CD4-positive, CD25-positive, alpha-beta regulatory T cell (primary cell): ENCODE data around the gene TTLL8. TPM values are rescaled to one million over a fixed set of nuclear protein-coding genes. Genes with fewer than 3 reads are reported as not detected.

Experiments used
- ATAC-seq, 2 donors: fragments of 150-1000 bp; cut with Tn5 transposase; one replicate each; pipeline ENCODE4 v1.10.0; 2021; ENCODE audit warnings: low read depth in 2 of 2, moderate number of reproducible peaks in 2 of 2, moderate library complexity in 1 of 2
- DNase-seq, 3 donors: peaks; one replicate each; pipeline versions ENCODE4 v3.0.0 to v3.0.0-alpha.2; 2012 to 2022; ENCODE audit warnings: mixed read lengths in 1 of 3
- H3K27ac ChIP-seq: one replicate; pipeline ENCODE4 v1.7.0; 2013; ENCODE audit warnings: mild to moderate bottlenecking, low read length; ENCODE audit not compliant: insufficient read depth, poor library complexity, severe bottlenecking
- H3K27me3 ChIP-seq: one replicate; pipeline ENCODE4 v1.7.0; 2013; ENCODE audit warnings: low read length; ENCODE audit not compliant: control insufficient read depth, insufficient read depth
- H3K36me3 ChIP-seq: one replicate; pipeline ENCODE4 v1.7.0; 2013; ENCODE audit warnings: mild to moderate bottlenecking, low read length, moderate library complexity; ENCODE audit not compliant: control insufficient read depth, insufficient read depth
- H3K4me1 ChIP-seq: 2 replicates; pipeline ENCODE4 v1.7.0; 2013; ENCODE audit warnings: mild to moderate bottlenecking, low read length; ENCODE audit not compliant: insufficient read depth, control insufficient read depth, poor library complexity, severe bottlenecking
- H3K4me3 ChIP-seq: one replicate; pipeline ENCODE4 v1.7.0; 2013; ENCODE audit warnings: low read depth, mild to moderate bottlenecking, low read length, moderate library complexity
- H3K9me3 ChIP-seq, 2 experiments: 1 replicate in 1 of 2; 2 replicates in 1 of 2; pipeline ENCODE4 v1.7.0; 2013; ENCODE audit warnings: low read length in 2 of 2, mild to moderate bottlenecking in 1 of 2, moderate library complexity in 1 of 2; ENCODE audit not compliant: control insufficient read depth in 2 of 2
- H3K27ac Mint-ChIP-seq, 3 donors: one replicate each; pipeline ENCODE4 v1.8.0; 2020 to 2022; ENCODE audit warnings: mild to moderate bottlenecking in 3 of 3, mixed read lengths in 3 of 3, moderate library complexity in 2 of 3
- H3K27me3 Mint-ChIP-seq: one replicate; pipeline ENCODE4 v1.8.0; 2022; ENCODE audit warnings: mild to moderate bottlenecking, mixed read lengths
- H3K36me3 Mint-ChIP-seq: one replicate; pipeline ENCODE4 v1.8.0; 2020; ENCODE audit warnings: mixed read lengths
- H3K4me1 Mint-ChIP-seq, 4 donors: one replicate each; pipeline ENCODE4 v1.8.0; 2020 to 2022; ENCODE audit warnings: mixed read lengths in 4 of 4, mild to moderate bottlenecking in 1 of 4
- H3K4me3 Mint-ChIP-seq, 4 donors: one replicate each; pipeline ENCODE4 v1.8.0; 2020 to 2022; ENCODE audit warnings: mild to moderate bottlenecking in 4 of 4, mixed read lengths in 4 of 4, moderate library complexity in 3 of 4
- H3K9me3 Mint-ChIP-seq, 7 donors: one replicate each; pipeline ENCODE4 v1.8.0; 2020 to 2022; ENCODE audit warnings: mixed read lengths in 7 of 7, mild to moderate bottlenecking in 3 of 7, moderate library complexity in 2 of 7
- polyA plus RNA-seq, 4 donors: library from polyadenylated mRNA; unstranded; fragments of 300-500 nt; fragmentation: Illumina TruSeq; gene quantifications; one replicate each; pipeline ENCODE4 v1.2.3, GENCODE V29; 2021
- total RNA-seq: library from RNA; stranded (reverse); gene quantifications from one replicate; pipeline ENCODE4 v1.2.3, GENCODE V29; 2022

TTLL8 gene
- total and polyA plus RNA-seq, 5 donors from 2014 or later: not detected

DNA sequence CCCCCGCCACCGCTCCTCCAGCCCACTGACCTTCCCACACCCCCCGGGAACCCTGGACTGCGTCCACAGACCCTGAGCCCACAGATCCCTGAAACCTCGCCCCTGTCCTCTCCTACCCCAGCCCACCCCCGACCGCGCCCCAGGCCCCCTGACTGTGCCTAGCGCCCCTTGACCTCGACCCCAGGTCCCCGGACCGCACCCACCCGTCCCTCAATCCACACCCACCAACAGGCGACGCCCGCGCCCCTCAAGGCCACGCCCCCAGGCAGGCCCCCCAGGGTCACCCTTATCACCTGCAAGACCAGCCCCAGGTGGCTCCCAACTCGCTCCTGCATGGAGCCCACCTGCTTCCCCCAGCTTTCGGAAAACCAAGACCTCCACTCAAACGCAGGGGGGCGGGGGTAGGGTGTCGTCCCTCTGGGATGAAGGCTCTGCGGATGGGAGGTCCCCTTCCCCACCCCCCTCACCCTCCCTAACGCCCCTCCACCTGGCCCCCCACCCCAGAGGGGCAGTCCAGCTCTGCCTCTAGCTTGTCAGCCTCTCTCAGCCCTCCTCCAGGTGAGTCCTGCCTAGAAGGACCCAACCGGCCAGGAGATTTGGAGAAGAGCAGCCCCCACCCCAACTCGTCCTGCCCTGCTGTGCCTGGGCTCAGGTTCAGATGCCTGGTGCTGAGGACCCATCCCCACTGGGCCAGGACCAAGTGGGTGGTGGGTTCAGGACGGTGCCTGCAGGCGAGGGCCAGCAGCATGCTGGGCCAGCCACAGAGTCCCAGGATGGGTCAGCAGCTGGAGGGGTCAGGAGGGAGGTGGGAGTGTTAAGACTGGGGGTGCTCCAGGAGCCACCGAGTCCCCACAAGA is 42.4 kb downstream of the TTLL8 start:
- ATAC-seq (no peak), DNase-seq (no peak)
- Histone ChIP-seq H3K9me3 (no peaks in the 10 kb centered on the region), H3K36me3 (no peaks in the 10 kb centered on the region), H3K27ac (no peak overlapping the region), H3K4me3 (no peak overlapping the region), H3K4me1 (peaks cover 67% of the 10 kb centered on the region), H3K27me3 (no peaks in the 10 kb centered on the region)
- H3K27ac Mint-ChIP-seq: no peak overlapping the region
- peak overlapping the region in 2 of 4 donors; percentile 25 to 48 for H3K4me3 Mint-ChIP-seq
- peaks cover 9 to 51% (median 22%) of the 10 kb centered on the region in 4 donors for H3K4me1 Mint-ChIP-seq
- H3K36me3 Mint-ChIP-seq: no peaks in the 10 kb centered on the region
- H3K27me3 Mint-ChIP-seq: peaks cover 4% of the 10 kb centered on the region
- no peaks in the 10 kb centered on the region for H3K9me3 Mint-ChIP-seq

DNA sequence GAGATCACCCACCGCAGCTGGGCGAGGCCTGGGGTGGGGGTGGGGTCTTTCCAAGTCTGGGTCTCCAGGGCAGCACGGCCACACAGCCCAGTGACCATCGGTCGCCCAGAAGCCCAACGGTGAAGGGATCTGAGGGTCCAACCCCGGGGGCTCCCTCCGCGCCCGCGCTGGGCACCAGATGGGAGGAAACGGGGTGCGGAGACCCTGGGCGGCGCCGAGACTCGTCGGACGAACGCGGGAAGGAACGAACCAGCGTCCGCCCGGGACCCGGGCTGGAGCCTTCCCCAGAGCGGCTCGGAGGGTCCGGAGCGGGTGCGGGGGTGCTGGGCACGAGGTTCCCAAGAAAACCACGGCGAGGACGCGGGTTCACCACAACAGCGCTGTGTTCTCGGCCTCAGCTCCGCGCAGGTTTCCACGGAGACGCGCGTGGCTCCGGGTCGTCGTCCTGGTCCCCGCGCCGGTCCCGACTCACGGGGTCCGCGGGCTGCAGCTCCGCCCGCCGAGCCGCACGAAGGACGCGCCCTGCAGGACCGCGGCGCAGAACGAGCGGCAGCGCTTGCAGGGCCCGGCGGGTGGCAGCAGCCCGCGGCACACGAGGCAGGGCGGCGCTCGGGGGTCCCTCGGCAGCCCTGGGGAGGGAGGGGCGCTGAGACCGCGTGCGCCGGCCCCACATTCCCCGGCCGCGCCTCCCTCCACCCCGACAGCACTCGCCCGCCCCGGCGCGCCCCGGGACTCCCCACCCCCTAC is 43.3 kb downstream of the TTLL8 start:
- Mint-ChIP-seq H3K9me3 (no peaks in the 10 kb centered on the region), H3K4me3 (no peak overlapping the region), H3K27ac (no peak overlapping the region), H3K27me3 (peaks cover 4% of the 10 kb centered on the region), H3K4me1 (peaks cover 9 to 51% (median 22%) of the 10 kb centered on the region in 4 donors), H3K36me3 (no peaks in the 10 kb centered on the region)
- H3K4me3 ChIP-seq: no peak overlapping the region
- H3K9me3 ChIP-seq: no peaks in the 10 kb centered on the region
- H3K4me1 ChIP-seq: peaks cover 74% of the 10 kb centered on the region
- H3K27me3 ChIP-seq: no peaks in the 10 kb centered on the region
- peak in 1 of 3 donors; percentile 26 for DNase-seq
- no peaks in the 10 kb centered on the region for H3K36me3 ChIP-seq
- no peak for ATAC-seq
- H3K27ac ChIP-seq: no peak overlapping the region

DNA sequence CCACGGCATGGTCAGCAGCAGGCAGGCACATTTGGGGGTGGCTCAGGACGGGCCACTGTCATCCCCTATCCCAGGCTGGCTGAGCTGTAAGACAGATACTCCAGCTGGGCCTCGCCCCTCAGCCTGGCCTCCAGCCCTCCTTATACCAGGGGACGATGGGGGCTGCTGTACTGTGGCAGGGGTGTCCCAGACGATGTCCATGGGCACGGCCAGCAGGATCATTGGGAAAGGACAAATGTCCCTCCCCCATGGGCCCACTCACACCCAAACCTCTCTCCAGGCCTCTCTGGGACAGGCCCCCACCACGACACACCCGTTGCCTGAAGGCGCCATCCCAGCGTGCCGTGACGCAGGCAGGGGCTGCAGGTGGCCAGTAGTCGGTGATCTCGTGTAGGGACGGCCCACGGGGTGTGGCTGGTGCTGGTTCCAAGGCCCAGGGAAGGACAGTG is 44.0 kb downstream of the TTLL8 start:
- peak overlapping the region; percentile 9 to 54 (median 36) for H3K4me3 Mint-ChIP-seq
- H3K27ac Mint-ChIP-seq: peak overlapping the region in 1 of 3 donors; percentile 26
- DNase-seq: no peak
- peaks cover 74% of the 10 kb centered on the region for H3K4me1 ChIP-seq
- H3K9me3 ChIP-seq: no peaks in the 10 kb centered on the region
- H3K4me3 ChIP-seq: no peak overlapping the region
- no peaks in the 10 kb centered on the region for H3K36me3 ChIP-seq
- no peak overlapping the region for H3K27ac ChIP-seq
- no peaks in the 10 kb centered on the region for H3K9me3 Mint-ChIP-seq
- no peaks in the 10 kb centered on the region for H3K36me3 Mint-ChIP-seq
- H3K4me1 Mint-ChIP-seq: peaks cover 7 to 49% (median 19%) of the 10 kb centered on the region in 4 donors
- ATAC-seq: no peak
- no peaks in the 10 kb centered on the region for H3K27me3 ChIP-seq
- H3K27me3 Mint-ChIP-seq: peaks cover 4% of the 10 kb centered on the region

DNA sequence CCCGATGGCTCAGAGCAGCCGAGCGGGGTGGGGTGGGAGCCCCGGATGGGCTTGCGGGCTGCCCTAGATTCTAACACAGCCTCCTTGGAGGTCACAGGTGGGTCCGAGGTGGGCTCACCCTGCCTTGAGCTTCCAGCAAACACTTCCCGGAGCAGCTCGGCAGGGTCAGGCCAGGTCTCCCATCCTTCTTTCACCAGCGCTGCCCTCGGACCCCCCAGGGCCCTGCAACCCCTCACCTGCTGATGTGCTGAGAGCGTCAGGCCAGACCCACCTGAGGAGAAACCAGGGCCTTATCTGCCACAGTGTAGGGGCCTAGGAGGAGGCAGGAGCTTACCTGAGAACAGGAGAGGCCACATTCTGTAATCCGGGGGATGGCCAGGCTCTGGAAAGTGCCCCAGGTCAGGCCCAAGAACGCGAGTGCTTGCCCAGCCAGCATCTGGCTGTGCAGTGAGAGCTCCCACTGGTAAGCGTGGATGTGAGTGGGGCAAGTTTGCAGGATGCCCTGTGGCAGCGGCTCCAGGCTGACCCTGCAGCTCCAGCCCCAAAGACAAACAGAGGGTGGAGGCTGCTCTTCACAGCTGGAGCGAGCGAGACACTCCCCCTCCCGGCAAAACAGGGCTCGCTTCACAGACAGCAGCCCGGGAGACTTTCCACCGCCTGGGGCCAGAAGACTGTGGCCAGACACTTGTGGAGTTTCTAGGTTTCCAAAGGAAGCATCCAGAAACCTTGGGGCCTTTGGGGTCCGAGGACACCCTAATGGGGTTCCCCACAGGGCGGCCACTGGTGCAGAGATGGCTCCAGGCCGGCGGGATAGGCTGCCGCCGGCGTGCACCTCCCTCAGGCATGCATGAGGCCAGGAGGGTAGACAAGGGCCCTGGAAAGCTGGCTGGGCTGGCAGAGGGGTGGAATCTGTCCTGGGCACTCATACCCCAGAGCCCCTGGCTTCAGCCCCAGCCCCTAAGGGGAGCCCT is 45.6 kb downstream of the TTLL8 start, which contains the start of gene IL17REL:
Gene IL17REL, minus strand, starts transcription at position 555 of the 971 bp plus-strand sequence. Its CDS starts 119 bp downstream, at position 436.
- ATAC-seq: no peak

DNA sequence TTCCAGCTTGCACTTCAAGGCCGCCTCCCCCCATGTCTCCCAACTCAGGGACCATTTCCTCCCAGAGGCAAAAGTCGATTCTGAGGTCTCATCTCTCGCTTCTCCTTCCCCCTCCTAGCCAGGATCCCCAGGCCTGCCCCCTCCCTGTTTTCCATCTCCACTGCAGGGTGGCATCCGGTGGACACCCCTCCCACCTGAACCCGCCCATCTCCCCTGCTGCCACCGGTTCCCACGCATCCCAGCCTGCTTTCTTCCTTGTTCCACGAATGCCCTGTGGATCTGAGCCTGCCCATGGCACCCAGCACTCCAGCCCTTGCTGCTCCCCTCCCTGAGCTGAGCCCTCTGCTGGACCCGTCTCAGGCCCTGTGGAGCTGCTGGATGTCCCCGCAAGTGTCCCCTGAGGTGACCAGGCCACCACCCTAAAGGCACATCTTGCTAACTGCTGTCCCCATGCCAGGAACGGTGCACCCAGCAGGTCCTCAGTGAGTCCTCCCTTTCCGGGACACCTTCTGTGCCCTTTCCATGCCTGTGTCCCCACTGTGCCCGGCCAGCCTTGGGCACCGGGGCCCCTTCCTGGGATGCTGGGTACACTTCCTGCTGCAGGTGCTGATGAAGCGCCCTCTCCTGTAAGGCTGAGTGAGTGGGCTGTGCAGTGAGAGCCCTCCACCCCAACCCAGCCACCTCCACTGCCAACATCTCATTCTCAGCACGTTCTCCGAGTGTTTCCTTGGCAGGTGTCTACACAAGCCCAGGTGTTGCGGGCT is 46.5 kb downstream of the TTLL8 start:
- Histone ChIP-seq H3K4me1 (peaks cover 54% of the 10 kb centered on the region), H3K27ac (peak overlapping the region; percentile 77), H3K27me3 (no peaks in the 10 kb centered on the region), H3K4me3 (no peak overlapping the region), H3K9me3 (no peaks in the 10 kb centered on the region), H3K36me3 (no peaks in the 10 kb centered on the region)
- Mint-ChIP-seq H3K4me3 (peak overlapping the region; percentile 56 to 79 (median 70)), H3K36me3 (no peaks in the 10 kb centered on the region), H3K9me3 (no peaks in the 10 kb centered on the region), H3K4me1 (peaks cover 0 to 28% (median 5%) of the 10 kb centered on the region in 4 donors), H3K27ac (peak overlapping the region; percentile 29 to 89 (median 76)), H3K27me3 (peaks cover 4% of the 10 kb centered on the region)
- ATAC-seq (no peak), DNase-seq (no peak)

More for the DNA sequence above, 45.6 kb downstream of the TTLL8 start, which contains the start of gene IL17REL:
- Mint-ChIP-seq H3K4me1 (peaks cover 0 to 35% (median 6%) of the 10 kb centered on the region in 4 donors), H3K9me3 (no peaks in the 10 kb centered on the region), H3K36me3 (no peaks in the 10 kb centered on the region), H3K4me3 (peak within 1 kb of the TSS; percentile 56 to 79 (median 70)), H3K27me3 (peaks cover 4% of the 10 kb centered on the region), H3K27ac (peak within 1 kb of the TSS; percentile 29 to 91 (median 78))
- H3K4me3 ChIP-seq: no peak within 1 kb of the TSS
- peak within 1 kb of the TSS; percentile 77 for H3K27ac ChIP-seq
- H3K36me3 ChIP-seq: no peaks in the 10 kb centered on the region
- no peak for DNase-seq
- no peaks in the 10 kb centered on the region for H3K27me3 ChIP-seq
- peaks cover 62% of the 10 kb centered on the region for H3K4me1 ChIP-seq
- H3K9me3 ChIP-seq: no peaks in the 10 kb centered on the region

DNA sequence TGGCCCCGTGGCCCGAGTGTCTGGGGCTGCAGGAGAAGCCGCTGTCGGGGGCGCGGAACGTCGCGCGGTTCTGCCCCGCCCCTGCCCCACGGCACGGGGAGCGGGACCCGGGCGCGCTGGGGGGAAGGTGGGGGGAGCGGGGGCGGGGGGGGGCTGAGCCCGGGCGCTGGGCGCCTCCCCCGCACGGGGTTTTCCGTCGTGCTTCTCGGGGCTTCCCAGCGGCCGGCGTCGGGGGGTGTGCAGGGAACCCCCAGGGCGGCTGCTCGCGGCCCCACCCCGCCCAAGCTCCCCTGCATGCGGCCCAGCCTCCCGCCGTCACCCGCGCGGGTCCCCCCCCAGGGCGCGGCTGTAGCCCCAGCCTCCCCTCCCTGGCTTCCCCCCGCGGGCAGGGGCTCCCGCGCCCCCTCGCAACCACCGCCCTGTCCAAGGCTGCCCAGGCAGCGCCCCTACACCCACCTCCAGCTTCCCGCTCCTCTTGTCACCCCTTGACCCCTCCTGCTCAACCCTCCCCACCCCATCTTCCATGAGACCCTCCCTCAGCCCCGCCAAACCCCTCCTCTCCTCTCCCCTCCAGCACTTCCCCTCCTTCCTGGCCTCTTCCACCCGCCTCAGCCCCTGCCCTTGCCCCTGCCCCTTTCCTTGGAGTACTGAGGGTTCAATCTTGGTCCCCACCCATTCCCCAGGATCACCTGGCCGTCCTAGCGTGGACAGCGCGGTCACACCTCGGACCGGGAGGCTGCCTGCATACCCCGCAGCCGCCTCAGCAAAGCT is 47.2 kb downstream of the TTLL8 start:
- Histone ChIP-seq H3K27me3 (no peaks in the 10 kb centered on the region), H3K4me1 (peaks cover 46% of the 10 kb centered on the region), H3K4me3 (no peak overlapping the region), H3K36me3 (no peaks in the 10 kb centered on the region), H3K27ac (peak overlapping the region; percentile 77), H3K9me3 (no peaks in the 10 kb centered on the region)
- Mint-ChIP-seq H3K9me3 (no peaks in the 10 kb centered on the region), H3K36me3 (no peaks in the 10 kb centered on the region), H3K4me1 (peaks cover 0 to 25% (median 5%) of the 10 kb centered on the region in 4 donors), H3K27me3 (peaks cover 4% of the 10 kb centered on the region), H3K4me3 (peak overlapping the region in 3 of 4 donors; percentile 44 to 79 (median 68)), H3K27ac (peak overlapping the region; percentile 29 to 74 (median 55))
- ATAC-seq (peak; percentile 39 to 52), DNase-seq (peak in 2 of 3 donors; percentile 47 to 63)
